ENCODE data around the gene HES4. TPM values are rescaled to one million over a fixed set of nuclear protein-coding genes. Genes with fewer than 3 reads are reported as not detected.

Gene HES4
- total RNA-seq, 1 donor from 2014 or later: 218 TPM

- DNase-seq: no peak
Observed at GRCh38 chr1:961132-961669, 38.7 kb downstream of the HES4 start.

GRCh38 chr1:960363-961131, 39.4 kb downstream of the HES4 start, which contains the start of gene KLHL17:
Gene KLHL17, plus strand, starts transcription at chr1:960584. Its CDS starts 110 bp downstream, at chr1:960694.
- DNase-seq: peak; percentile 90
- no peaks in the 10 kb centered on the region for H3K36me3 Mint-ChIP-seq (ENCODE audit: unreplicated experiment)
- H3K4me1 Mint-ChIP-seq (ENCODE audit: low read depth, unreplicated experiment): peaks cover 7% of the 10 kb centered on the region
- peaks cover 5% of the 10 kb centered on the region for H3K27me3 Mint-ChIP-seq (ENCODE audit: unreplicated experiment)
- H3K9me3 Mint-ChIP-seq (ENCODE audit: unreplicated experiment): peaks cover 7% of the 10 kb centered on the region
- H3K27ac Mint-ChIP-seq (ENCODE audit: unreplicated experiment): no peak within 1 kb of the TSS
- H3K4me3 Mint-ChIP-seq (ENCODE audit: unreplicated experiment): peak within 1 kb of the TSS; percentile 72
- no peak for TF ChIP-seq CTCF (IDR thresholded peaks at IDR 0.05; ENCODE audit: partially characterized antibody, unreplicated experiment)

More at GRCh38 chr1:961132-961669, 38.7 kb downstream of the HES4 start:
- no peak for TF ChIP-seq CTCF (IDR thresholded peaks at IDR 0.05; ENCODE audit: partially characterized antibody, unreplicated experiment)
- H3K4me1 Mint-ChIP-seq (ENCODE audit: low read depth, unreplicated experiment): peaks cover 7% of the 10 kb centered on the region
- no peak overlapping the region for H3K27ac Mint-ChIP-seq (ENCODE audit: unreplicated experiment)
- no peaks in the 10 kb centered on the region for H3K36me3 Mint-ChIP-seq (ENCODE audit: unreplicated experiment)
- peaks cover 5% of the 10 kb centered on the region for H3K27me3 Mint-ChIP-seq (ENCODE audit: unreplicated experiment)
- peaks cover 7% of the 10 kb centered on the region for H3K9me3 Mint-ChIP-seq (ENCODE audit: unreplicated experiment)
- H3K4me3 Mint-ChIP-seq (ENCODE audit: unreplicated experiment): peak overlapping the region; percentile 64

GRCh38 chr1:959731-960362, 40.0 kb downstream of the HES4 start:
- no peaks in the 10 kb centered on the region for H3K36me3 Mint-ChIP-seq (ENCODE audit: unreplicated experiment)
- peaks cover 5% of the 10 kb centered on the region for H3K27me3 Mint-ChIP-seq (ENCODE audit: unreplicated experiment)
- no peak for DNase-seq
- no peak for TF ChIP-seq CTCF (IDR thresholded peaks at IDR 0.05; ENCODE audit: partially characterized antibody, unreplicated experiment)
- peaks cover 5% of the 10 kb centered on the region for H3K9me3 Mint-ChIP-seq (ENCODE audit: unreplicated experiment)
- no peak overlapping the region for H3K27ac Mint-ChIP-seq (ENCODE audit: unreplicated experiment)
- peaks cover 7% of the 10 kb centered on the region for H3K4me1 Mint-ChIP-seq (ENCODE audit: low read depth, unreplicated experiment)
- peak overlapping the region; percentile 72 for H3K4me3 Mint-ChIP-seq (ENCODE audit: unreplicated experiment)

- H3K27me3 Mint-ChIP-seq (ENCODE audit: unreplicated experiment): peaks cover 5% of the 10 kb centered on the region
- no peaks in the 10 kb centered on the region for H3K36me3 Mint-ChIP-seq (ENCODE audit: unreplicated experiment)
- no peak for TF ChIP-seq CTCF (IDR thresholded peaks at IDR 0.05; ENCODE audit: partially characterized antibody, unreplicated experiment)
Observed at GRCh38 chr1:958823-959730, 40.8 kb downstream of the HES4 start, which contains the start of gene NOC2L. Gene NOC2L, minus strand, starts transcription at chr1:959256. Its CDS starts 16 bp downstream, at chr1:959240.

More at GRCh38 chr1:958823-959730, 40.8 kb downstream of the HES4 start, which contains the start of gene NOC2L:
- Mint-ChIP-seq H3K4me3 (ENCODE audit: unreplicated experiment) (peak within 1 kb of the TSS; percentile 90), H3K4me1 (ENCODE audit: low read depth, unreplicated experiment) (peaks cover 7% of the 10 kb centered on the region), H3K27ac (ENCODE audit: unreplicated experiment) (peak within 1 kb of the TSS; percentile 21), H3K9me3 (ENCODE audit: unreplicated experiment) (peaks cover 5% of the 10 kb centered on the region)
- DNase-seq: peak; percentile 98

All from glutamatergic neuron (in vitro differentiated cells).